GM12801 (cell line): Measurements from ENCODE around the gene PCNX2.

ENCODE experiments used
- CTCF ChIP-seq: IDR thresholded peaks from one replicate; pipeline ENCODE4 v1.5.1; 2011; ENCODE audit warnings: control low read depth; ENCODE audit not compliant: insufficient read length; ENCODE audit errors: extremely low read depth

PCNX2 gene

GRCh38 chr1:233006108-233006507 is 289.4 kb downstream of the PCNX2 start:
- no peak for TF ChIP-seq CTCF

DNA sequence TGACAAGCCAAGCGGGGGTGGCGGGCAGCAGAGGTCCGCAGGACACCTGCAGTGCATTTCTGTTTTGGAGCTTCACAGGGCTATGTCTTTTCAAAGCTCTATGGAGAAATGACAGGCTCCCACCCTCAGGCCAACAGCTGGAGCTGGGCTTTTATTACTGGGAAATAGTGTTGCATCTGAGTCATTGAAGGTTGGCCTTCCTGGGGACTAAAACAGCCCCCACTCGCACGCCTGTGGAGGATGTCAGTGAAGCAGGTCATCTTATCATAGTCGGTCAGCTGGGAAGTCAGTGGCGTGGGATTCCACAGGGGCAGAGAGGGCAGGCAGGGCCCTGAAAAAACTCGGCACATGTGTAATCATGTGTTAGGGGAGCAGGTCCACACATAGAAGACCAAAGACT is 289.8 kb downstream of the PCNX2 start:
- no peak for TF ChIP-seq CTCF

DNA sequence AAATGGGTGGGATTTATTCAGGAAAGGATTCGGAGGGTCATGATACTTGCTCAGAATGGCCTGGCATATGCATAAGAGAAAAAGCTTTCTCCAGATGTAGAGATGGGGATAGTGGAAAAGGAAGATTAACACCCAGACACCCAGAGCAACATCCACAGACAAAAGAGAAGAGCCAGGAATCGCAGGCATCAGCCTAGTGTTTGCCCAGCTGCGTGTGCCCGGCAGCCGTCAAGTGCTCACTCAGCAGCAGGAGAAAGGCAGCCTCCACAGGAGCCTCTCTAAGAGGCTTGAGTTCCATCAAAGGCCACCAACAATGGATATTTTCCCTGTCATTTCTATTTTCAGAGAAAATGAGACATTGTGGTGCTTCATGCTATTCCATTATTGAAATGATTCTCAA is 290.4 kb downstream of the PCNX2 start:
- no peak for TF ChIP-seq CTCF

- TF ChIP-seq CTCF: no peak
Observed at GRCh38 chr1:233004451-233004850, 291.1 kb downstream of the PCNX2 start.

DNA sequence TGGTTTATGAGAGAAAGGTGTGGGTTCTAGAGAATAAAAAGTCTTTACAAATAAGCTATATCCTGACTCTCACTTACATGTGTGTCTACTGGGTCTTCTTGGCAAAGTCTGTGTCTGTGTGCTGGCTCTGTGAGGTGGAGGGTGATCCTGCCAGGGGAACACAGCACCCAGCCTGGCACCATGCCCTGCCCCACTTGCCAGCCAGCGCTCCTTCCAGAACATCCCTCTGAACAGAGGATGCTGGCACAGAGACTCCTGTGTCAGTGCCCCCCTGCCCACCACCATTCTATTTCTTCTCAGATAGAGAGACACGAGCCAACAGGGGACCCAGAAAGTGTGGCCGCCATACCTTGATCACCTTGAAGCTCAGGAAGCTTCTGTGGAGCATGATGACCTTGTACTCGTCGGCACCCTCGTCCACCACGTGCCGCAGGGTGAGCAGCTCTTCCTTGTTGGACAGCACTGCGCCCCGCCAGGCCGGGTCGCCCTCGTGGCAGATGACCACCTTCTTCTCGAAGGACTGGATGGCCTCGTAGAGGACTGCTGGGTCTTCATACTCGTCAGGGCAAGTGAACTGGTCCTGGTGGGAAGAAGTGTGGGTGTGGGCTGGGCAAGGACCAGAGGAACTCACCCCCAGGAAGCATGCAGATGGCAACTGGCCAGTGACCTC is 295.4 kb downstream of the PCNX2 start:
- no peak for TF ChIP-seq CTCF

GRCh38 chr1:232998646-232999045 is 296.9 kb downstream of the PCNX2 start:
- TF ChIP-seq CTCF: no peak

DNA sequence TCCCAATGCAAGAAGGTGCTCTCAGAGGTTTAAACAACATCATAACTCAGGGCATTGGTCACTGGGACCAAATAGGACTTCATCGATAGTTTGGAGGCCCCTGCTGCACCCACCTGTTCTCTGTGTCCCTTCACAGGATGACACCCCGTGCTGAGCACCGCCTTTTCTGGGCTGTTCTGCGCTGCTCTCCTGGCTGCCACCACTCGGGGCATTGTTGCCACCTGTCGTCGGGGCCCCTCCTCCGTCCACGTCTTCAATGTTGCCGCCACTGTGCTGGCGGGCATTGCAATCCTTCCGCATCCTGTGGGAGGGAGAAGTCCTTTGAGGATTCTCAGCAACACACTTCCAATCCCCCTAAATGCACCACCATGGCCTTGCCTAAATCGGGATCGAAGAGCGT is 297.4 kb downstream of the PCNX2 start:
- TF ChIP-seq CTCF: no peak

DNA sequence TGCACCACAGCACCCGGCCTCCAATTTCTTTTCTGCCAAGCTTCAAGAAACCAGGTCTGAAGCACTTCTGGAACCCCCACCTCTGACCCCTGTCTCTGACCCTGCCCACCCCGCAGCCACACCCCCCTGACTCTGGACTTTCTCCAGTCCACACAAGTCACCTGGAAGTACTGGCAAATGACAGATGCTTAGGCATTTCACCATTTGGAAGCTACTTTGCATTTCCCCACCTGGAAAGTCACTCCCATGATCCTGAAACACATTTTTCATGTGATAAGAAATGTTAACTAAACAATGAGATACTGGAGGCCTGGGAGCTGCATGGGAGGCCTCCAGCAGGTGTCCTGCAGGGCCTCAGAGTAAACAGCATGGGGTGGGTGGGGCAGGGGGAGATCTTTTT is 299.4 kb downstream of the PCNX2 start:
- no peak for TF ChIP-seq CTCF
